ENCODE data around the gene RPL34.

DNA sequence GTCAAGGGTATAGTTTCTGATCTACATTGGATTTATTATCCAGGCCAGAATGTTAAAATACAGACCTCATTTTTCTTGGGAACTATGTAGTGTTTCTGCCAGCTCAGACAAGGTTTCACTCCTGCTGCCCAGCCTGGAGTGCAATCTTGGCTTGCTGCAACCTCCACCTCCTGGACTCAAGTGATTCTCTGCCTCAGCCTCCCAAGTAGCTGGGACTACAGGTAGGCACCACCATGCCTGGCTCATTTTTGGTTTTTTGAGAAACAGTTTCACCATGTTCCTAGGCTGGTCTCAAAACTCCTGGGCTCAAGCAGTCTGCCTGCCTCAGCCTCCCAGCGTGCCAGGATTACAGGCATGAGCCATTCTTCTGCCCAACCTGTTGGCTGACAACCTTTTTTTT is 5.7 kb downstream of the RPL34 start:
- TF ChIP-seq, protein P1, sequence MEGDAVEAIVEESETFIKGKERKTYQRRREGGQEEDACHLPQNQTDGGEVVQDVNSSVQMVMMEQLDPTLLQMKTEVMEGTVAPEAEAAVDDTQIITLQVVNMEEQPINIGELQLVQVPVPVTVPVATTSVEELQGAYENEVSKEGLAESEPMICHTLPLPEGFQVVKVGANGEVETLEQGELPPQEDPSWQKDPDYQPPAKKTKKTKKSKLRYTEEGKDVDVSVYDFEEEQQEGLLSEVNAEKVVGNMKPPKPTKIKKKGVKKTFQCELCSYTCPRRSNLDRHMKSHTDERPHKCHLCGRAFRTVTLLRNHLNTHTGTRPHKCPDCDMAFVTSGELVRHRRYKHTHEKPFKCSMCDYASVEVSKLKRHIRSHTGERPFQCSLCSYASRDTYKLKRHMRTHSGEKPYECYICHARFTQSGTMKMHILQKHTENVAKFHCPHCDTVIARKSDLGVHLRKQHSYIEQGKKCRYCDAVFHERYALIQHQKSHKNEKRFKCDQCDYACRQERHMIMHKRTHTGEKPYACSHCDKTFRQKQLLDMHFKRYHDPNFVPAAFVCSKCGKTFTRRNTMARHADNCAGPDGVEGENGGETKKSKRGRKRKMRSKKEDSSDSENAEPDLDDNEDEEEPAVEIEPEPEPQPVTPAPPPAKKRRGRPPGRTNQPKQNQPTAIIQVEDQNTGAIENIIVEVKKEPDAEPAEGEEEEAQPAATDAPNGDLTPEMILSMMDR (IDR thresholded peaks at IDR 0.05; ENCODE audit: low read depth, low read length, poor library complexity, severe bottlenecking) = no peak
- TF ChIP-seq EZH2phosphoT487 (IDR thresholded peaks at IDR 0.05; ENCODE audit: borderline replicate concordance, low read length) = no peak
